SK-N-SH treated with all-trans-retinoic acid at 6 μM for 48 hours (cell line): ENCODE data around the gene HACD2.

ENCODE experiments used
- ATAC-seq: fragments of 200-7000 bp; cut with Tn5 transposase; 3 replicates; pipeline ENCODE4 v1.9.1; 2020; ENCODE audit warnings: mild to moderate bottlenecking, moderate library complexity
- ARNTL ChIP-seq: fragments of 450-650 bp; formaldehyde crosslinking; IDR thresholded peaks from 2 replicates; pipeline ENCODE4 v1.5.0; 2020; ENCODE audit warnings: low read depth, mild to moderate bottlenecking, moderate library complexity, borderline replicate concordance
- BACH2 ChIP-seq: fragments of 250-450 bp; sonication (Bioruptor Pico); IDR thresholded peaks from 2 replicates; pipeline ENCODE4 v1.9.0; 2021; ENCODE audit warnings: mild to moderate bottlenecking, borderline replicate concordance
- ISL1 ChIP-seq: fragments of 250-450 bp; sonication (Bioruptor Pico); IDR thresholded peaks from 2 replicates; pipeline ENCODE4 v2.1.2; 2022; ENCODE audit warnings: mild to moderate bottlenecking, moderate library complexity
- OSR1 ChIP-seq: fragments of 250-450 bp; sonication (Bioruptor Pico); IDR thresholded peaks from 2 replicates; pipeline ENCODE4 v1.8.0; 2022; ENCODE audit warnings: moderate library complexity, mild to moderate bottlenecking, inconsistent platforms
- RARB ChIP-seq: fragments of 250-450 bp; sonication (Bioruptor Pico); IDR thresholded peaks from 2 replicates; pipeline ENCODE4 v1.8.0; 2021; ENCODE audit warnings: mild to moderate bottlenecking, moderate library complexity
- SNAI2 ChIP-seq: fragments of 250-450 bp; sonication (Bioruptor Pico); IDR thresholded peaks from 2 replicates; pipeline ENCODE4 v1.5.0; 2020; ENCODE audit warnings: mild to moderate bottlenecking, moderate library complexity
- TCF4 ChIP-seq: fragments of 250-450 bp; sonication (Bioruptor Pico); IDR thresholded peaks from 2 replicates; pipeline ENCODE4 v1.8.0; 2021; ENCODE audit warnings: mild to moderate bottlenecking, moderate library complexity, borderline replicate concordance
- TOX ChIP-seq: fragments of 250-450 bp; sonication (Bioruptor Pico); IDR thresholded peaks from 2 replicates; pipeline ENCODE4 v1.8.0; 2021; ENCODE audit warnings: mild to moderate bottlenecking, moderate library complexity, borderline replicate concordance
- ZC3H10 ChIP-seq: fragments of 250-450 bp; sonication (Bioruptor Pico); IDR thresholded peaks from 2 replicates; pipeline ENCODE4 v1.5.1; 2021; ENCODE audit warnings: mild to moderate bottlenecking, moderate library complexity
- ZFP3 ChIP-seq: fragments of 250-450 bp; sonication (Bioruptor Pico); IDR thresholded peaks from 2 replicates; pipeline ENCODE4 v1.5.0; 2020; ENCODE audit warnings: mild to moderate bottlenecking, moderate library complexity
- ZFP30 ChIP-seq: fragments of 450-650 bp; formaldehyde crosslinking; IDR thresholded peaks from 2 replicates; pipeline ENCODE4 v1.5.0; 2022; ENCODE audit warnings: mild to moderate bottlenecking, moderate library complexity
- ZNF565 ChIP-seq: fragments of 450-650 bp; formaldehyde crosslinking; conservative IDR thresholded peaks from 2 replicates; pipeline ENCODE4 v1.5.0; 2020; ENCODE audit warnings: low read depth, mild to moderate bottlenecking, moderate library complexity
- ZNF70 ChIP-seq: fragments of 450-650 bp; formaldehyde crosslinking; IDR thresholded peaks from 2 replicates; pipeline ENCODE4 v1.5.0; 2020; ENCODE audit warnings: mild to moderate bottlenecking, moderate library complexity
- ZNF8 ChIP-seq: fragments of 450-650 bp; formaldehyde crosslinking; IDR thresholded peaks from 2 replicates; pipeline ENCODE4 v1.5.0; 2020; ENCODE audit warnings: mild to moderate bottlenecking, moderate library complexity
- TF ChIP-seq, protein P1 (sequence below): fragments of 250-450 bp; sonication (Bioruptor Pico); IDR thresholded peaks from 2 replicates; pipeline ENCODE4 v1.5.1; 2021; ENCODE audit warnings: mild to moderate bottlenecking, moderate library complexity
- TF ChIP-seq, protein P2 (sequence below): fragments of 250-450 bp; sonication (Bioruptor Pico); IDR thresholded peaks from 2 replicates; pipeline ENCODE4 v1.8.0; 2021; ENCODE audit warnings: low read depth, mild to moderate bottlenecking, moderate library complexity, borderline replicate concordance
- TF ChIP-seq, protein P3 (sequence below): fragments of 250-450 bp; sonication (Bioruptor Pico); IDR thresholded peaks from 2 replicates; pipeline ENCODE4 v1.5.1; 2020; ENCODE audit warnings: low read depth, mild to moderate bottlenecking, moderate library complexity
- TF ChIP-seq, protein P4 (sequence below): fragments of 250-450 bp; sonication (Bioruptor Pico); IDR thresholded peaks from 2 replicates; pipeline ENCODE4 v1.8.0; 2020; ENCODE audit warnings: mild to moderate bottlenecking, moderate library complexity, borderline replicate concordance

HACD2 gene

DNA sequence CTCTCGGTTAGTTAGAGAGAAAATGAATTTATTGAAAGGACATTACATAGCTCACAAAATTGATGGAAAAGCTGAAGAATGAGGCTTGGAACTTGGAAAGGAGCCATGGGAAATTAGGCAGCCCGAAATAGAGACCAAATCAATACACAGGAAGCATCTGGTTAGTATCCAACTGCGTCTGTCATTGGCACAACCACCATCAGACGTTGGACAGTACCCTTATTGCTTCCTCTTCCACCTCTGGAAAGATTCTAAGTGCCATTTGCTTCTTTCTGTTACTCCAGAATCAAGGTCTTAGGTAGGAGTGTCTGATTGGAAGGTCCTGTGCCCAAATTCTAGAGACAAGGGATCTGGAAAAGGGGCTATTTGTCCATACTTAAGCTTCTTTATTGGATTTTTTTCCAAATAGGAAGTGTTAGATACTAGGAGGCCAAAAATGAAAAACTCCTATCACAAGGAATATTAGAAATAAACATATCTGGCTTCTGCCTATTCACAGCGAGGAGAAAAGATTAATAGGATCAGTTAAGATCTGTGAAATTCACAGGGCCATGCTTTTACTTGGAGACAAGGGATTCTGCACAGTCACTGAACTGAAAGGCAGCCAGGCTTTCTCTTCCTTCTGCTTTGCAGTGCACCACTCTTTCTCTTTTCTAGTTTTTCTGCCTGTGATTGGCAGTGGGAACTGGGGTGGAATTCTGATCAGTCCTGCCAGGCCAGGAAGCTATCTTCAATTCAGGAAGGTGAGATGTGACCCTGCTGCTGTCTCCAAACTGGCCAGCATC, 10.7 kb upstream of the HACD2 start:
- TF ChIP-seq ZNF565 (CRISPR knock-in tag) (no peak), ZFP3 (no peak), ZNF8 (no peak), SNAI2 (CRISPR knock-in tag) (no peak), TCF4 (CRISPR knock-in tag) (no peak), OSR1 (CRISPR knock-in tag) (no peak), ARNTL (CRISPR knock-in tag) (no peak), TOX (no peak)
- TF ChIP-seq, protein P1, sequence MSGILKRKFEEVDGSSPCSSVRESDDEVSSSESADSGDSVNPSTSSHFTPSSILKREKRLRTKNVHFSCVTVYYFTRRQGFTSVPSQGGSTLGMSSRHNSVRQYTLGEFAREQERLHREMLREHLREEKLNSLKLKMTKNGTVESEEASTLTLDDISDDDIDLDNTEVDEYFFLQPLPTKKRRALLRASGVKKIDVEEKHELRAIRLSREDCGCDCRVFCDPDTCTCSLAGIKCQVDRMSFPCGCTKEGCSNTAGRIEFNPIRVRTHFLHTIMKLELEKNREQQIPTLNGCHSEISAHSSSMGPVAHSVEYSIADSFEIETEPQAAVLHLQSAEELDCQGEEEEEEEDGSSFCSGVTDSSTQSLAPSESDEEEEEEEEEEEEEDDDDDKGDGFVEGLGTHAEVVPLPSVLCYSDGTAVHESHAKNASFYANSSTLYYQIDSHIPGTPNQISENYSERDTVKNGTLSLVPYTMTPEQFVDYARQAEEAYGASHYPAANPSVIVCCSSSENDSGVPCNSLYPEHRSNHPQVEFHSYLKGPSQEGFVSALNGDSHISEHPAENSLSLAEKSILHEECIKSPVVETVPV (CRISPR knock-in tag): no peak
- TF ChIP-seq, protein P2, sequence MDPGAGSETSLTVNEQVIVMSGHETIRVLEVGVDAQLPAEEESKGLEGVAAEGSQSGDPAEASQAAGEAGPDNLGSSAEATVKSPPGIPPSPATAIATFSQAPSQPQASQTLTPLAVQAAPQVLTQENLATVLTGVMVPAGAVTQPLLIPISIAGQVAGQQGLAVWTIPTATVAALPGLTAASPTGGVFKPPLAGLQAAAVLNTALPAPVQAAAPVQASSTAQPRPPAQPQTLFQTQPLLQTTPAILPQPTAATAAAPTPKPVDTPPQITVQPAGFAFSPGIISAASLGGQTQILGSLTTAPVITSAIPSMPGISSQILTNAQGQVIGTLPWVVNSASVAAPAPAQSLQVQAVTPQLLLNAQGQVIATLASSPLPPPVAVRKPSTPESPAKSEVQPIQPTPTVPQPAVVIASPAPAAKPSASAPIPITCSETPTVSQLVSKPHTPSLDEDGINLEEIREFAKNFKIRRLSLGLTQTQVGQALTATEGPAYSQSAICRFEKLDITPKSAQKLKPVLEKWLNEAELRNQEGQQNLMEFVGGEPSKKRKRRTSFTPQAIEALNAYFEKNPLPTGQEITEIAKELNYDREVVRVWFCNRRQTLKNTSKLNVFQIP (CRISPR knock-in tag): no peak
- peak; percentile 9; the same call in 1 of the 3 replicates for ATAC-seq

DNA sequence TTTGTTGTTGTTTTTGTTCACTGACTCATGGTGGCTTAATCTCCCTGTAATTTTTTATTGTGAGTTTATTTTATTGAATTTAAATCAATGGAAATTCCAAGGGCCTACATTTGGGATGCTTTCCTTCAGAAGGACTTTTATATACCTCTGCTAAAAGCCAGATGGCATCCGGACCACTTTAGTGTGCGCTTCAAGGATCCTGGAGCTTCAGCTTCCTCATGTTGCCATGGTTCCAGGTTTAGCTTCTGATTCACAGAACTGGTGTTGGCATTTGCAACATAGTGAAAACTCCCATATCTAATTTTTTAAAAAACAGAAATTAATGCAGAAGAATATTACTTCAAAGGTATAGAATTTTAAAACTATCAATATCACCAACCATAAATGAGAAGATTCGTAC, 8.5 kb upstream of the HACD2 start:
- no peak for ATAC-seq
- TF ChIP-seq RARB (CRISPR knock-in tag) (no peak), ARNTL (CRISPR knock-in tag) (no peak), SNAI2 (CRISPR knock-in tag) (no peak), ZNF8 (no peak), OSR1 (CRISPR knock-in tag) (no peak)
- TF ChIP-seq, protein P3, sequence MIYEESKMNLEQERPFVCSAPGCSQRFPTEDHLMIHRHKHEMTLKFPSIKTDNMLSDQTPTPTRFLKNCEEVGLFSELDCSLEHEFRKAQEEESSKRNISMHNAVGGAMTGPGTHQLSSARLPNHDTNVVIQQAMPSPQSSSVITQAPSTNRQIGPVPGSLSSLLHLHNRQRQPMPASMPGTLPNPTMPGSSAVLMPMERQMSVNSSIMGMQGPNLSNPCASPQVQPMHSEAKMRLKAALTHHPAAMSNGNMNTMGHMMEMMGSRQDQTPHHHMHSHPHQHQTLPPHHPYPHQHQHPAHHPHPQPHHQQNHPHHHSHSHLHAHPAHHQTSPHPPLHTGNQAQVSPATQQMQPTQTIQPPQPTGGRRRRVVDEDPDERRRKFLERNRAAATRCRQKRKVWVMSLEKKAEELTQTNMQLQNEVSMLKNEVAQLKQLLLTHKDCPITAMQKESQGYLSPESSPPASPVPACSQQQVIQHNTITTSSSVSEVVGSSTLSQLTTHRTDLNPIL (CRISPR knock-in tag): no peak

DNA sequence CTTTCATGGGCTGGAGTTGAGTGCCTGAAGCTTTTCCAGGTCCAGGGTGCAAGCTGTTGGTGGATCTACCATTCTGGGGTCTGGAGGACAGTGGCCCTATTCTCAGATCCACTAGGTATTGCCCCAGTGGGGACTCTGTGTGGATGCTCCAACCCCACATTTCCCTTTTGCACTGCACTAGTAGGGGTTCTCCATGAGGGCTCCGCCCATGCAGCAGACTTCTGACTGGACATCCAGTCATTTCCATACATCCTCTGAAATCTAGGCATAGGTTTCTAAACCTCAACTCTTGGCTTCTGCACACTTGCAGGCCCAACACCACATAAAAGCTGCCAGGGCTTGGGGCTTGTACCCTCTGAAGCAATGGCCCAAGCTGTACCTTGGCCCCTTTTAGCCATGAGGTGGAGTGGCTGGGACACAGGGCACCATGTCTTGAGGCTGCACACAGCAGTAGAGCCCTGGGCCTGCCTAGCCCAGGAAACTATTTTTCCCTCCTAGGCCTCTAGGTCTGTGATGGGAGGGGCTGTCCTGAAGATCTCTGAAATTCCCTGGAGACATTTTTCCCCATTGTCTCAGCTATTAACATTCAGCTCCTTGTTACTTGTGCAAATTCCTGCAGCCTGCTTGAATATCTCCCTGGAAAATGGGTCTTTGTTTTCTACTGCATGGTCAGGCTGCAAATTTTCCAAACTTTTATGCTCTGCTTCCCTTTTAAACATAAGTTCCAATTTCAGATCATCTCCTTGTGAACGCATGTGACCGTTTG, 6.0 kb upstream of the HACD2 start:
- TF ChIP-seq RARB (CRISPR knock-in tag) (no peak), BACH2 (CRISPR knock-in tag) (no peak), ZFP30 (CRISPR knock-in tag) (no peak), ZC3H10 (CRISPR knock-in tag) (no peak), ZNF8 (no peak), ZNF70 (CRISPR knock-in tag) (no peak), ISL1 (no peak), ZFP3 (no peak), ARNTL (CRISPR knock-in tag) (no peak), TCF4 (CRISPR knock-in tag) (no peak)
- TF ChIP-seq, protein P1 (CRISPR knock-in tag): no peak
- TF ChIP-seq, protein P4, sequence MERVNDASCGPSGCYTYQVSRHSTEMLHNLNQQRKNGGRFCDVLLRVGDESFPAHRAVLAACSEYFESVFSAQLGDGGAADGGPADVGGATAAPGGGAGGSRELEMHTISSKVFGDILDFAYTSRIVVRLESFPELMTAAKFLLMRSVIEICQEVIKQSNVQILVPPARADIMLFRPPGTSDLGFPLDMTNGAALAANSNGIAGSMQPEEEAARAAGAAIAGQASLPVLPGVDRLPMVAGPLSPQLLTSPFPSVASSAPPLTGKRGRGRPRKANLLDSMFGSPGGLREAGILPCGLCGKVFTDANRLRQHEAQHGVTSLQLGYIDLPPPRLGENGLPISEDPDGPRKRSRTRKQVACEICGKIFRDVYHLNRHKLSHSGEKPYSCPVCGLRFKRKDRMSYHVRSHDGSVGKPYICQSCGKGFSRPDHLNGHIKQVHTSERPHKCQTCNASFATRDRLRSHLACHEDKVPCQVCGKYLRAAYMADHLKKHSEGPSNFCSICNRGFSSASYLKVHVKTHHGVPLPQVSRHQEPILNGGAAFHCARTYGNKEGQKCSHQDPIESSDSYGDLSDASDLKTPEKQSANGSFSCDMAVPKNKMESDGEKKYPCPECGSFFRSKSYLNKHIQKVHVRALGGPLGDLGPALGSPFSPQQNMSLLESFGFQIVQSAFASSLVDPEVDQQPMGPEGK (CRISPR knock-in tag): no peak
- TF ChIP-seq, protein P2 (CRISPR knock-in tag): no peak
- no peak for ATAC-seq
